SK-N-SH treated with all-trans-retinoic acid at 6 μM for 48 hours (cell line): ENCODE results near the gene MOBP.

Experiments used
- CREB5 ChIP-seq: fragments of 250-450 bp; sonication (Bioruptor Pico); IDR thresholded peaks from 2 replicates; pipeline ENCODE4 v1.5.1; 2020; ENCODE audit warnings: low read depth, mild to moderate bottlenecking, moderate library complexity
- ESRRG ChIP-seq: fragments of 250-450 bp; sonication (Bioruptor Pico); IDR thresholded peaks from 2 replicates; pipeline ENCODE4 v1.6.1; 2021; ENCODE audit warnings: mild to moderate bottlenecking
- PATZ1 ChIP-seq: fragments of 250-450 bp; sonication (Bioruptor Pico); IDR thresholded peaks from 2 replicates; pipeline ENCODE4 v1.8.0; 2020; ENCODE audit warnings: mild to moderate bottlenecking, moderate library complexity, borderline replicate concordance
- TCF4 ChIP-seq: fragments of 250-450 bp; sonication (Bioruptor Pico); IDR thresholded peaks from 2 replicates; pipeline ENCODE4 v1.8.0; 2021; ENCODE audit warnings: mild to moderate bottlenecking, moderate library complexity, borderline replicate concordance
- ZNF565 ChIP-seq: fragments of 450-650 bp; formaldehyde crosslinking; conservative IDR thresholded peaks from 2 replicates; pipeline ENCODE4 v1.5.0; 2020; ENCODE audit warnings: low read depth, mild to moderate bottlenecking, moderate library complexity
- ZNF8 ChIP-seq: fragments of 450-650 bp; formaldehyde crosslinking; IDR thresholded peaks from 2 replicates; pipeline ENCODE4 v1.5.0; 2020; ENCODE audit warnings: mild to moderate bottlenecking, moderate library complexity

GRCh38 chr3:39548282-39548681 lies 80.8 kb downstream of the MOBP start:
- no peak for TF ChIP-seq ZNF565 (CRISPR knock-in tag)
- TF ChIP-seq ESRRG (CRISPR knock-in tag): no peak
- TF ChIP-seq PATZ1 (CRISPR knock-in tag): no peak
- no peak for TF ChIP-seq TCF4 (CRISPR knock-in tag)
- no peak for TF ChIP-seq CREB5 (CRISPR knock-in tag)
- TF ChIP-seq ZNF8: no peak
